Stimulated activated CD8-positive, alpha-beta memory T cell treated with anti-CD3 and anti-CD28 coated beads, Interleukin-12 subunit alpha, Interleukin-12 subunit beta, amount 100 ng/mL, for 4 hours (primary cell): Measurements from ENCODE around the gene FLII.

Experiments
- DNase-seq: peaks from one replicate; pipeline ENCODE4 v3.0.0-alpha.2; 2020; ENCODE audit warnings: low read depth

FLII gene

DNA sequence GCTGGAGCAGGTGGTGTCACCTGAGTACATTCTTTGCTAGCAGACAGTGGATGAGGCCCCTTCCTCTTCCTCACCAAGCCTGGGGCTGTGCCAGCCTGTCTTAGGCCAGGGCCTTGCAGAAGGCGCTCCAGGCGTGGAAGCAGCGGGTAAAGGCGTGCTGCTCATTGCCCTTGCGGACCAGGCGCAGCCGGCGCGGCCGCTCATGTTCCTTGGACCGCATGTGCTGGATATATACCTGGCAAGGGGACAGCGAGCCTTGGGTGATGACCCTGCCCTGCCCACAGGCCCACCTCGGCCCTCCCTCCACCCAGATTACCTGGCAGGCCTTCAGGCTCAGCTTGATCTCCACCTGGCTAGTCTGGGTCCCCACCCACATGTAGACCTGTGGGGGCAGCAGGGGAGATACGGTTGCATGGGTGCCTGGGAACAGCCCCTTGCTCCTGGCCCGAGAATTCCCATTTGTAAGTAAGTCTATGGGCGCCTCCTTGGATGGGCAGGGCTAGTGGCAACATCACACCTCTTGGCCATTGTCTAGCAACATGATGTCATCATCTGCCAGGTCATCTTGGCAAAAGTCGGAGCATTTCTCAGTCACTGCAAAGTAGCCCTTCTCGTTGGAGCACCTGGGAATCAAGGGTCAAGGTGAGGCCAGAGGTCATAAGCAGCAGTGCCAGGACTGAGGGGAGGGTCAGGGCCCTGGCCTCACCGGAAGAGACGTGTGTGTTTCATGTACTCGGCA lies 13.3 kb downstream of the FLII start:
- no peak for DNase-seq

DNA sequence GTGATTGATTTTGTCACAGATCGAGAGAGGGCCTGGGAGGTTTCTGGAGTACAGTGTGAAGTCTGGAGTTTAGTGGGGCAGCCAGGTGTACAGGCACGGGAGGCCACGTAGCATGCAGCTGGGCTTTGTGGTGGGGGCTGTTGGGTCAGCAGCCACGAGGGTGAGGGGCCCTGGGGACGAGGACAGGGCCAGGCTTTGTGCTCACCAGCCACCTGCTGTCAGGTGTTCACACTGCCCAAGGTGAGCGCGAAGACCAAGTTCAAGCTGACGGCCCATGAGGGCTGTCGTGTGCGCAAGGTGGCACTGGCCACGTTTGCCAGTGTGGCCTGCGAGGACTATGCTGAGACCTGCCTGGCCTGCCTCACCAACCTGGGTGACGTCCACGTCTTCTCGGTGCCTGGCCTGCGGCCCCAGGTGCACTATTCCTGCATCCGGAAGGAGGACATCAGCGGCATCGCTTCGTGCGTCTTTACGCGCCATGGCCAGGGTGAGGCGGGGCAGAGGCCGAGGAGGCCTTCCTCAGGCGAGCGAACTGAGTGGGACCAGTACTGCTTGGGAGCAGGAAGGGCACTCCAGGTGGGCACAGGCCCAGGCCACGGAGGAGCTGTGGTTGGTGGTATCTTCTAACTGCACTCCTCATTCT lies 17.2 kb downstream of the FLII start:
- DNase-seq = no peak

DNA sequence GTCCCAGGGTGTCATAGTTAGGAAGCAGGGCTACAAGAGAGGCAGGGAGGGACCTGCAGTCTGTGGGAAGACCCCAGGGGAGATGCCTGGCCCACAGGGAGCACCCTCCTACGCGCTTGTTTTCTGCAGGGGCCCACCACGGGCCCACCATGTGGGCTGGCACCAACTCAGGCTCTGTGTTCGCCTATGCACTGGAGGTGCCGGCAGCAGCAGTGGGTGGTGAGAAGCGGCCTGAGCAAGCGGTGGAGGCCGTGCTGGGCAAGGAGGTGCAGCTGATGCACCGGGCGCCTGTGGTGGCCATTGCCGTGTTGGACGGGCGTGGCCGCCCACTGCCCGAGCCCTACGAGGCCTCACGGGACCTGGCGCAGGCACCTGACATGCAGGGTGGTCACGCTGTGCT lies 18.1 kb downstream of the FLII start:
- no peak for DNase-seq

DNA sequence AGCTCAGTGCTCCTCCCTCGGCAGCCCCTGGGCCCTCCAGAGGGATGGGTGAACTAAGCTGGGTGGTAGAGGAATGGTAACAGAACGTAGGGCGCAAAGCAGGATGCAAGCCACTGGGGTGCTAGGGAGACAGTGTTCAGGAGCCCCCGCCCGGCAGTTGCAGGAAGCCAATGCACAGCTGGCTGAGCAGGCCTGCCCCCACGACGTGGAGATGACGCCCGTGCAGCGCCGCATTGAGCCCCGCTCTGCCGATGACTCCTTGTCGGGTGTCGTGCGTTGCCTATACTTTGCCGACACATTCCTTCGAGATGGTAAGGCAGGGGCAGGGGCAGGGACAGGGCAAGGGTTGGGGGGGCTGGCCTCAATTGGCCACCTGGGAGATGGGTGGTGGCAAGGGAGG lies 20.2 kb downstream of the FLII start:
- no peak for DNase-seq

GRCh38 chr17:18237461-18237860 lies 21.1 kb downstream of the FLII start:
- DNase-seq = no peak

GRCh38 chr17:18236494-18236893 lies 22.0 kb downstream of the FLII start:
- DNase-seq = no peak

DNA sequence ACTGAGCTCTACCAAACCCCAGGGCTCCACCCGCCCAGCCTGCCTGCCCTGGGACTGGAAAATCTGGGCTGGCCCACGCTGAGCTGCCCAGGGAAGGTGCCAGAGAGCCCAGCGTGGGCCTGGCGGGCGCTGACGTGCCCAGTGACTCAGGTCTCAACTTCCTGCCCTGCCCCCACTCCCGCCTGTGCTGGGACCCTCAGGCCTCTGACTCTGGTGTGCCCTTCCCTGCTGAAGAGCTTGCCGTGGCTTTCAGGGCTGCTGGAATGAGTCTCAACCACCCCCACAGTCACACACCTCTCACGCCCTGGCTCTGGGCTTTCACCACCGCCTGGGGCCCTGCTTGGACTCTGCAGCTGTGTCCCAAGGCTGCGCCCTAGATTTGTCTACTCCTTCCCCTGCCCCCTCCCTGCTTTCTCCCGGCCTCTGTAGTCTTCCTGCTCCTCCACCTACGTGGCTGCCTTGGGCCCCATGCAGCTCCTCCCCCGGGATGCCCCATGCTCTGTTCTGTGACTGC lies 22.7 kb downstream of the FLII start:
- no peak for DNase-seq

GRCh38 chr17:18234853-18235380 lies 23.6 kb downstream of the FLII start:
- no peak for DNase-seq

GRCh38 chr17:18233803-18234518 lies 24.6 kb downstream of the FLII start:
- no peak for DNase-seq

GRCh38 chr17:18231164-18231563 lies 27.4 kb downstream of the FLII start:
- no peak for DNase-seq

- DNase-seq = no peak
Measured at GRCh38 chr17:18230288-18231141, 28.0 kb downstream of the FLII start.

GRCh38 chr17:18229771-18230170 lies 28.8 kb downstream of the FLII start:
- DNase-seq = no peak

DNA sequence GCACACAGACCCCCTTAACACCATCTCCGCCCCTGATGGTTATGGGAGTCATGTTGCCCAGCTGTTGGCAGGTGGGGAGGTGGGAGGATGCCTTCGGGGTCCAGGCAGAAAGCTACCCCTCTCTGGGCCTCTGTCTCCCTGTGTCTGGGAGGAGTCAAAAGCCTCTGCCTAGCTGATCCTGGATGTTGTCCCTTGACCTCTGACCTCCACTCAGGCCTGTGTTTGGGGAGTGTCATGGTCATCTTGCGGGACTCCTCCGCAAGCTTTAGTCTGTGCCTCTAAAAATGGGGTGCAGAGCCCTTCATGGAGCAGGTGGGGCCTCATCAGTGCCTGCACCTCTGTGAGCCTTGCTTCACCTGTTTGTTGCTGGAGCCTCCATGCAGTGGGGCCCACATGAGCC lies 29.3 kb downstream of the FLII start:
- no peak for DNase-seq

DNA sequence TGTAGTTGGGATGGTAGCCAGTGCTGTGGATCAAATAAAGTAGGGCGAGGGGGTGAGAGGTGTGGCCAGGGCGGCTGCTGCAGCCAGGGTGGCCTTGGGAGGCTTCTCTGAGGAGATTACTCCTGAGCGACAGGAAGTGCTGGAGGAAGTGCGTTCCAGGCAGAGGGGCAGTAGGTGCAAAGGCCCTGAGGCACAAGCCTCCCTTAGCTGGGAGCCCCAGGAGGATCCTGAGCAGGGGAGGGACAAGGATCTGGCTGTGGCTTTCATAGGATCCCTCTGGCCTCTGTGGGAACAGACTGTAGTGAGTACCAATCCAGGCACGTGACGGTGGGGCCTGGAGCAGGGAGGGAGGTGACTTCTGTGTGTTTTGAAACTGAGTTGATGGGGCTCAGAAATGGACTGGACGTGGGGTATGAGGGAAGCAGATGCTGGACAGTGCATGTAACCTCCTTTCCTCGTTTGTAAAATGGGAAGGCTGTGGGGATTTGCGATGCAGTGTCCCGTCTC lies 30.3 kb downstream of the FLII start:
- DNase-seq = no peak

GRCh38 chr17:18227635-18228034 lies 30.9 kb downstream of the FLII start:
- DNase-seq = no peak

- no peak for DNase-seq
Measured at GRCh38 chr17:18226284-18226945, 32.1 kb downstream of the FLII start.

DNA sequence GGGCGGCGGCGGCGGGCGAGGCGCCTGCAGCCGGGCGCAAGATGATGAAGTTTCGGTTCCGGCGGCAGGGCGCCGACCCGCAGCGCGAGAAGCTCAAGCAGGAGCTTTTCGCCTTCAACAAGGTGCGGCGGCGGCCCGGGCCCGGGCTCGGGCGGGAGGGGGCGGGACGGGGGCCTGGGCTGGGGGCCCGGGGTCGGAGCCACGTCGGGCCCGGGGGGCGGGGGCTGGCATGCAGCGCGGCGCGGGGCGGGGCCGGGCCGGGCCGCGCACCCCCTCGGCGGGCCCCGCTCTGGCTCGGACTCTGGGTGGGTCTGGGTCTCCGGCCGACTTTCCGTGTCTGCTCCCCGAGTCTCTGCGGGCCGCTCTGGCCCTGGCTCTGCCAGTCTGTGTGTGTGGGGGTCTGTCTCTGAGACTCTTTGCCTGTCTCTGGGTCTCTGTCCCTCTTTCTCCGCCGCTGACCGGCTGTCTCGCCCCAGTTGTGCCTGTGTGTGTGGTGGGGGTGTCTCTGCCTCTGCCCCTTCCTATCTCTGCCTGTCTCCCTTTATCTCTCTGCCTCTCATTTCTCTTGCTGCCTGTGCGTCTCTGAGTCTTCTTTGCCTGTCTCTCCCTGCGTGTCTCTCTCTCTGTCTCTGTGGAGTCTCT lies 32.8 kb downstream of the FLII start:
- DNase-seq = no peak

DNA sequence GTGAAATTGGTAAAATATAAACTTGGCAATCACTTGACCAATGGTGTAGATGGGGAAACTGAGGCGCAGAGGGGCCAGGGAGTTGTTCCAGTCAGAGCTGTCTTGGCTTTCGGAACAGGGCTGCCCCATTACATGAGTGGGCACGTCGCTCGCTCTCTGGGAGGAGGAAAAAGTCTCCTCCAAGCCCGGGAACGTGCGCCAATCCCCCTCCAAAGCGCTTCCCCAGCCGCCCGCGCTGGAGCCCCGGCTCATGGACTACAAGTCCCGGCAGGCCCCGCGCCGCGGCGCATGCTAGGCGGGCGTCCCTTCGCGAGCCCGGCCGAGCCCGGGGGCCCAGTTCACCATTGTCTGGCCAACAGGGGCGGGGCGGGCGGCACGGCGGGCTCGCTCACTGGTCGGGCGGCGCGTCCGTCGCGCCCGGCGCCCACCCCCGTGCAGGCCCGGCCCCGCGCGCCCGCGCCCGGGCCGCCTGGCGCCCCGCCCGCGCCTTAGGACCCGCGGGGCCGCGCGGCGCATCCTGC lies 33.4 kb downstream of the FLII start, which contains the start of gene LLGL1:
Gene LLGL1 (plus strand): TSS at position 515 of the 521 bp plus-strand sequence. CDS start 48 bp downstream, outside the sequence.
- peak; percentile 95 for DNase-seq

DNA sequence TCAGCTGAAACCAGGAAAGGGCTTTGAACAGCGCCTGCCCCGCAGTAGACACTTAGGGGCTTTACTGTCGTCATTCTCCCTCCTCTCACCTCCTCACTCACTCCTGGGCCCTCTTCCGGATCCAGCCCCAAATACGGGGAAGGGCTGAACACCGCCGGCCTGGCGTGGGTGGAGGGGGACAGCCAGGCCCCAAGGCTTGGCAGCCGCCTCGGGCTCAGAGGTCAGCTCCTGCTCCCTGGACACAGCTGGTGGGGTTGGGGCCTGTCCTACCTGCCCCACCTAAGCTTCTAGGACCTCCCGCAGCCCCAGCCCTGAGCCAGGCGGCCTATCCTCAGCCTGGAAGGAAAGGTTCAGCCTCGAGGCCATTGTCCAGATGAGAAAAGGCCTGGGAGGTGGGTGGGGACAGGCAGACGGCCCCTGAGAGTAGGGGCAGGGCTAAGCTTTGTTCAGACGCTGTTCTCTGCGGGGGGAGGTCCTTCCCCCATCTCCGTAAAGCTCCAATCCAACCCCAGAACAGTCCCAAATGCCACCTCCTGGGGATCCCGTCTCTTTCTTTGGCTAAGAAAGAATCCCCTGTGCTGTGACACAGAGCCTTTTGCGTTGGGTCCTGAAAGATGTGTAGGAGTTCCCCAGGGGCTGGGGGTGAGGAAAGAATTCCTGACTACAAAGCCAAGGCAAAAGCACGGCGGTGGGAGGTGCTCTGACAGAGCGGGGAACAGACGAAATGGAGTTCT lies 34.0 kb downstream of the FLII start:
- DNase-seq = no peak

DNA sequence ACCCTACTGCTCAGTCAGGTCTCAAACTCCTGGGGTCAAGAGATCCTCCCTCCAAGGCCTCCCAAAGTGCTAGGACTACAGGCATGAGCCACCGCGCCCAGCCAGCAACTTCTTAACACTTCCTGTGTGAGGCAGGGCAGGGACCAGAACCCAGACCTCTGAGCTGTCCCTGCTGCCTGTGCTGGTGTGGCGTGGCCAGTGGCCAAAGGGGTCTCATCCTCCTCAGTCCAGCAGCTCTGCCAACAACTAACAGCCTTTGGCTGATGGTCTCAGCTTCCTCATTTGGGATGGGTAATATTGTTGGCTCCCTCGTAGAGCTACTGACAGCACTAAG lies 34.5 kb downstream of the FLII start:
- DNase-seq = no peak
